Endothelial cell of hepatic sinusoid (primary cell): Measurements from ENCODE around the gene LRRC8B.
"Not testable (repeated sequence)": the region's sequence is repeated elsewhere in the genome, so short reads cannot be mapped to it uniquely, and the experiment has no call there.

Source experiments
- in situ Hi-C: cut with HindIII; loops from 2 replicates; pipeline ENCODE4 v1.10.0; 2017; ENCODE audit warnings: low sequenced_read_pairs

The LRRC8B gene

DNA sequence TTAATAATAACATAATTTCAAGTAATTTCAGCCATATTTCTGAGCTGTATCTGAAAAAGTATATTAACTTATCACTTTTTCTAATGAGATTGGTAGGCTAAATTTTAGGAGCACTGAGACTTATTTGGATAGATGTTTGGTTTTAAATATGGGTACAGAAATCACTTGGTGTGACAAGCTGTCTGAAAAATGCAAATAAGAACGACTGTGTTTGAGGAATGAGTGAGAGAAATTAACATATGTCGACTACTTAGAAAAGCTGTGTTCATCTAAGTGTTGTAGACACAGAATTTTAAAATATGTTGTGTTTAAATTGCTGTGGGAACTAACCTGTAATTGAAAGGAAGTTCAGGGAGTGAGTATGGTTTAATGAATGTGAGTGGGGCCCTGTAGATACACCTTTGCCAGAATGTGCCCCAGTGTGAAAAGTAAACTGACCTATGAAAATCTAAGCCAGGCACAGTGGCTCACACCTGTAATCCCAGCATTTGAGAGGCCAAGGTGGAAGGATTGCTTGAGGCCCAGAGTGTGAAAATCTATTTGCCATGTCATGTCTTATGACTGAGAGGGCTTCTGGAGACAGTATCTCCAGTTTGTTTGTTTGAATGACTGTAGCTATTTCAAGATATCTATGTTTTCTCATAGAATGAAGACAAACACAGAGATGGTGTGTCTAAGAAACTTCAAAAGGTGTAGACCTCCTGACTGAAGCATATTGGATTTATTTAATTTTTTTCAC, 54.5 kb downstream of the LRRC8B start:
- in situ Hi-C loops, result no loop called here

DNA sequence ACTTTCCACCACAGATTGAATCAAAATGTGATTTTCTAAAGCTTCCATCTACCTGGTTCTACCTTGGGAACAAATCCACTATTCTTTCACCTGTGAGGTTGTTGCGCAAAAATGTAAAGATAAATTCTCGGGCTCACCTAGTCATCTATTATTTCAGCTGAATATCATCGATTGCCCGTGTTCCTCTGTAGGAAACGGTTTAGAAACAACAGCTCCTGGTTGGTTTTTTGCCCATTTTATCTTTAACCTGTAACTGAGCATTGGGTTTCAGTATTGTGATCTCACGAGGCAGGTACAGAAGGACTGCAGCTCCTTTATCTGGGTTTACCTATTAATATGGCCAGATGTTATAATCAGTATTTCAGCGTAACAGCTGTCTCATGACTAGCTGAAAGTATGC, 55.4 kb downstream of the LRRC8B start:
- in situ Hi-C loops, result no loop called here

DNA sequence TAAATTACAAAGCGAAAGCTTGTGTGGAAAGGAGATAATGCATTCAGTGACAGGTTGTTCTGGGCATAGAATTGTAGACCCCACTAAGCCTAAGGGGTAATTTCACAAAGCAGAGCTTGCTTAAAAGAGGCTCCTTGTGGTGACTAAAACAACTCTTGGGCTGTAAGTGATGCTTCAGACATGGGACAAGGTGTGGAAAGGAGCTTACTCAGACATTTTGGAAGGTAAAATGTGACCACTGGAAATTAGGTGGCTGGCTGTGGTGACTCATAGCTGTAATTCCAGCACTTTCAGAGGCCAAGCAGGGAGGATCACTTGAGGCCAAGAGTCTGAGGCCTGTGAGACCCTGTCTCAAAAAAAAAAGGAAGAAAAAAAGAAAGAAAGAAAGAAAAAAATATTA, 57.2 kb downstream of the LRRC8B start:
- in situ Hi-C loops, result no loop called here

DNA sequence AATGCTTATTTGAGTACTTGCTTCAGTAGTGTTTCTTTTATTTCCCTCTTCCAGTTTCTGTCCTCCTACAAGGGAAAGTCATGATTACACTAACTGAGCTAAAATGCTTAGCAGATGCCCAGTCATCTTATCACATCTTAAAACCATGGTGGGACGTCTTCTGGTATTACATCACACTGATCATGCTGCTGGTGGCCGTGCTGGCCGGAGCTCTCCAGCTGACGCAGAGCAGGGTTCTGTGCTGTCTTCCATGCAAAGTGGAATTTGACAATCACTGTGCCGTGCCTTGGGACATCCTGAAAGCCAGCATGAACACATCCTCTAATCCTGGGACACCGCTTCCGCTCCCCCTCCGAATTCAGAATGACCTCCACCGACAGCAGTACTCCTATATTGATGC, 57.9 kb downstream of the LRRC8B start:
- in situ Hi-C loops, result no loop called here

DNA sequence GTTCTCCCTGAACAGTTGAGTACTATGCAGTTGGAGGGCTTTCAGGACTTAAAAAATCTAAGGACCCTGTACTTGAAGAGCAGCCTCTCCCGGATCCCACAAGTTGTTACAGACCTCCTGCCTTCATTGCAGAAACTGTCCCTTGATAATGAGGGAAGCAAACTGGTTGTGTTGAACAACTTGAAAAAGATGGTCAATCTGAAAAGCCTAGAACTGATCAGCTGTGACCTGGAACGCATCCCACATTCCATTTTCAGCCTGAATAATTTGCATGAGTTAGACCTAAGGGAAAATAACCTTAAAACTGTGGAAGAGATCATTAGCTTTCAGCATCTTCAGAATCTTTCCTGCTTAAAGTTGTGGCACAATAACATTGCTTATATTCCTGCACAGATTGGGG, 59.6 kb downstream of the LRRC8B start:
- in situ Hi-C loops, result no loop called here

DNA sequence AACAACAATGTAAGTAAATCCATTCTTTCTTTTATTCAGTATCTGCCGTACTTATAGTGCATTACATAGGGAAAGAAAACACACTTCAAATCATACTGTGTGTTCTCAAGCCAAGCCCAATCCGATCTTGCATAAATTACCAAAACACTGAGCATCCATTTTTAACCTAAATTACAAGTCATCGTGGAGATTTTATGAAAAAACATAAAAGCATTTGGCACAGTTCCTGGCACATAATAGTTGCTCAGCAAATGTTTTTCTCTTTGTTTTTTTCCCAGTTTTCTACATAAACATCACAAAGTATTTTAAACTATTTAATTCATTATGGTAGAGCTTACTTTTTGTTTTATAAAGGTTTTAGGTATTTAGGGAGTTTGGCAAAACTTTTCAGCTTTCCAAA, 60.2 kb downstream of the LRRC8B start:
- in situ Hi-C loops, result no loop called here

DNA sequence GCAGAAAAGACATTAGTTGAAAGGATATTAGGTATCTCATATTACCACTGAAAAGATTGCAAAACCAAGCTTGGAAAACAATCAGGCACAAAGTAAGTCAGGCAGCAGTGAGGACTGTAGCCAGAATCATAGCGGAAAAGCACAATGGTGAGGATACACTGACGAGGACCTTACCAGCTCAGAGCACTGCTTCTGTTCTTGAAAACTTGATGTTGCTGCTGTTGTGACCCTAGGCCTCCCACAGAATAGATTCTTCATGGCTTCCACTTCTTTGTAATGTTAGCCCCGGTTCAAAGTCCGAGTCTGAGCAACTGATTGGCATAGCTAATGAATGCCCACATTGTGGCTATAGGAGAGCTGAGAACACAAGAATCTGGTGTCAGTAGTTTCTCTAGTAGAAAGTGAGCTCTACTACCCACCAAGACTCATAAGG, 63.1 kb downstream of the LRRC8B start:
- in situ Hi-C loops, result no loop called here

DNA sequence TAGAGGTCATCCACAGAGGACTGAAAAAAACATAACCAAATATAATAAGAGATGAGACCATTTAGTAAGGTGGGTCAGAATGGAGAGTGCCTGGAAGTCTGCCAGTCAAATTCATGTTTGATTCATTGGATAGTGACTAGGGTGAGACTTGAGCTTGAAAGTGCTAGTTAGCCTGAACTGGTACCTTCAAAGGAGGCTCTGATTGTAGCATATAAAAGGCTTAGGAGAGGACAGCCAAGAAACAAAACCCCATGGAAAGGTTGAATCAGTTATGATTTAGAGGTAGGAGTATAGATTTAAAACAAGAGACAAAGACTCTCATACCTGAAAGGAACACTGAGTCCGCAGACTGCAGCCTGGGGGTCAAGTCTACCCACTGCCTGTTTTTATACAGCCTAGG, 63.9 kb downstream of the LRRC8B start:
- in situ Hi-C loops, result no loop called here

DNA sequence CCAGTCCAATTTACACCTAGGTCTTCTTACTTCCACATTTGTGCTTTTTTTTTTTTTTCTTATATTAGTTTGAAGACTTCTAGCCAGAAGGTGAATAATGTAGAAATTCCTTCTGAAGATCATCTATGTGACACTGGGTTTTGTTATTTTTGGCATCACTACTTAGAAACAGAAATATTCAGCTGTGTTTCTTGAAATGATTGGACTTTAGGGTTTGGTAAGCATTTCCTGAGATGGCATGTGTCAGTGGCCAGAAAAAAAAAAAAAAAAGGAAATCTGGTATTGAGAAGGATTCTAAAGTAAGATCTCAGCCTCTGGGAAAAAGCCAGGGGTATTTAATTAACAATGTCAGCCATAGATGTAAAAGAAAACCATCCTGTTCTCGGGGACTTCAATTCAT, 64.9 kb downstream of the LRRC8B start:
- in situ Hi-C loops, result no loop called here

DNA sequence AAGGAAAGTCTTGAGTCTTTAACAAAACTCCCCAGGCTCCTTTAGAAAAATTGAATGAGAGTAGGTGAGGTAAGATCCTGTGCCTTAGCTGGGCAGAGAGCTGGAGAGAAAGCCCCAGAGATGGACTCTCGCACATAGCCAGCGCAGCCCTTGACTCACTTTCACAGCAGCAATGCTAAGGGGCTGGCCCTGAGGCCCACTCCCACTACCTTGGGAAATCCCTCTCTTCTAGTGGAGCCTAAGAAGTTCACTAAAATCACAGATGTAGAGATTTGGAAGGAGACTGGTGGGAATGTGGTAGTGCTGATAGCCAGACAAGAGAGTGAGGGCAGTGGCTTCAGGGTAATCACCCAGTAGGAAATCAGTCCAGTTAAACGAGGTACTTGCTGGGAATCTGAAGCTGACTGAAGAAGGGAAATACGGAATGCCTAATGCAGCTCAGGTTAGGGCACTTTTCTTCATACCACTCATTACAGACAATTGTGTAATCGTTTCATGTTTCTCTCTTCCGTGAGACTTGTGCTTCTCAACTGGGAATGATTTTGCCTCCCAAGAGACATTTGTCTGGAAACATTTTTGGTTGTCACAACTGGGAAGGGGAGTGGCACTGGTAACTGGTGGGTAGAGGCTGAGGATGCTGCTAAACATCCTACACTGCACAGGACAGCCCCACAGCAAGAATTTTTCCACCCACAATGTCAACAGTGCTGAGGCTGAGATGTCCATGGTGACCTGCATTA, 65.9 kb downstream of the LRRC8B start:
- in situ Hi-C loops, result no loop called here

DNA sequence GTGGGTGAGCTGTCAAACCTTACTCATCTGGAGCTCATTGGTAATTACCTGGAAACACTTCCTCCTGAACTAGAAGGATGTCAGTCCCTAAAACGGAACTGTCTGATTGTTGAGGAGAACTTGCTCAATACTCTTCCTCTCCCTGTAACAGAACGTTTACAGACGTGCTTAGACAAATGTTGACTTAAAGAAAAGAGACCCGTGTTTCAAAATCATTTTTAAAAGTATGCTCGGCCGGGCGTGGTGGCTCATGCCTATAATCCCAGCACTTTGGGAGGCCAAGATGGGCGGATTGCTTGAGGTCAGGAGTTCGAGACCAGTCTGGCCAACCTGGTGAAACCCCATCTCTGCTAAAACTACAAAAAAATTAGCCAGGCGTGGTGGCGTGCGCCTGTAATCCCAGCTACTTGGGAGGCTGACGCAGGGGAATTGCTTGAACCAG, 68.3 kb downstream of the LRRC8B start:
- in situ Hi-C loops, result not testable (repeated sequence)

DNA sequence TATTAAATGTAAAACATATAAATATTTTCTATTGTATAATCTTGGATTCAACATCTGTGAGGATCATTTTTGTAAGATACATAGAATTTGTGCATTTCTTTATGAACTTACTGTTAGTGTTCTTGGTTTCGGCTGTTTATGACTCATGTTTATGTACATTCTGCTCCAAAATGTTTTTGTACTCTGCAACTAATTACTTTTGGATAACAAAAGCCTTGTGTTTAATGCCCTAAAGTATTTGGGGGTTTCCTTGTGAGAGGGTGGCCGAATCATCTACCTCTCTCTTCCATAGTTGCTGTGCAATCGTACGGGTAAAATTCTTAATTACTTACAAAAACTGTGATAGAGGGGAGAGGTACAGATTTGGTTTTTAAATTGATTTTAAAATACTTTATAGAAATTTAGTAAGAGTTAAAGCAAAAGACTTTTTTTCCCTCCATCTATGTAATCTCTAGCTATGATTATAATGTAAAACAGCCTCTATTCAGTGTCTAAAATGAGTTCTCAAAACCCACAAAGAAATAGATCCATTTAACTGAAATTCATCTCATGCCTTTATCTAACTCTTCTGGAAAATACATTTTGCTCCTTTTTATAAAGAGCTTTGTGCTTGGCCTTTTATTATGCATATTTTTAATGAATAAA, 69.6 kb downstream of the LRRC8B start:
- in situ Hi-C loops, result no loop called here

DNA sequence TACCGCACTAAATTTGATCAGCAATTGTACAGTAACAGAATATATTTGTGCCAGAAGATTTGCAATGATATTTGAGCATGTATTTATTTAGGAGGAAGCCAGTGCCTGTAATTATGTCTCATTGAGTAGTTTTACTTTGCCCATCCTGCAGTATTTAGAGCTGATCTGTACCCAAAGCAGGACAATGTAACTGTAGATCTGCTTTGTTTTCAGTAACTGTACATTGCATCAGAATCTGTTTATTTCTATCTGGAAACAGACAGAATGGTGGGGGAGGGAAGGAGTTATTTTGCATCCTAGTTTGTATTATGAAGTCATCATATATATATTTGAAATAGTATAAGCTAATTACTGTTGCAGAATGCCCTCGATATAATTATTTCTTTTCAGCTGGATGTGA, 72.1 kb downstream of the LRRC8B start:
- in situ Hi-C loops, result no loop called here

DNA sequence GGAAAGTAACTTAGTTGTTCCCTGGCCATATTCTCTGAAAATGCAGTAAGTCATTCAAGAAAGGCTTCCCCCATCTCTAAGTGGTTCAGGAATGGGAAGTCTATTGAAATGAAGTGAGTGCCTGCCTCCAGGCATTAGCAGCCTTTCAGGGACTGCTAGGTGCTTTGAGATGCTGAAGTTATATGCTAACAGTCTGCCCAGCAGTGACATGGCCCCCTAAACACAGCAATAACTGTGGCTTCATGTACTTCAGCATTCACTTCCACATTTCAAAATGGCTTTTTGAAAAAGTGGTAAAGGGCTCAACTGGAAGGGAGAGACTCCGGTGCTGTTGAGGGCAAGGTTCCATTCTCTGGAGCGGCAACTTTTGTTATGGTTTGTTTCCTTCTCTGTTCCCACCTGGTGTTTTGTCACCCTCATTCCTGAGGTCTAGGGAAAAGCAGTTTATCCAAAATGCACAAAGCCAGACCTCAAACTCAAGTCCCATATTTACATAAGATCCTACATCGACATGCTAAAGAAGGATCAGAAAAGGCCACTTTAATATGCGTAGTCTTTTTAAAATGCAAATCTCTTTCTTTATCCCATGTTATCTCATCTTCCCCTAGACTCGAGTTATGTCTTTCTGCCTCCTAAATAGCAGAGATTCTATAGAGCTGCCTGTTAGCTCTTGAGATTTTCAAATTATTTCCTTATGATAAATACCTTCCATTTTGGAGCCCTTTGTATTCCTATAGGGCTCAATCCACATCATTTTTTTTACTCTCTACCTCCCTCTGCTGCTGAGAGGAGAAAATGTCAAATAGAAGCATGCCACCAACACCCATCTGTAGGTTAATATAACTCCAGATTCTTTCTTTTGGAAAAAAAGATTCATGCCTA, 74.1 kb downstream of the LRRC8B start:
- in situ Hi-C loops, result no loop called here

DNA sequence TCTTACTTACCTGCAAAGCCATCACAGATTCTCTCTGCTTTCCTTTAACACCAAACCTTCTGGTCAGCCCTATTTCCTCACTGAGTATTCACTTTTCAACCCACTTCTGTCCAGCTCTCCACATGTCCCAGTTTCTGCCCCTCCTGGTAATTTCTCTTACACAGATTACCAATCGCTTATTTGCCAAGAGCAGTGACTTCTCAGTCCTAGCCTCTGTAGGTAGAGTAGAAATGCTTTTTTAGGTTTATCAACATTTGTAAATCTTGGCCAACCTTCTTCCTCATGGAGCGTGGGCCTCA, 74.7 kb downstream of the LRRC8B start:
- in situ Hi-C loops, result no loop called here

DNA sequence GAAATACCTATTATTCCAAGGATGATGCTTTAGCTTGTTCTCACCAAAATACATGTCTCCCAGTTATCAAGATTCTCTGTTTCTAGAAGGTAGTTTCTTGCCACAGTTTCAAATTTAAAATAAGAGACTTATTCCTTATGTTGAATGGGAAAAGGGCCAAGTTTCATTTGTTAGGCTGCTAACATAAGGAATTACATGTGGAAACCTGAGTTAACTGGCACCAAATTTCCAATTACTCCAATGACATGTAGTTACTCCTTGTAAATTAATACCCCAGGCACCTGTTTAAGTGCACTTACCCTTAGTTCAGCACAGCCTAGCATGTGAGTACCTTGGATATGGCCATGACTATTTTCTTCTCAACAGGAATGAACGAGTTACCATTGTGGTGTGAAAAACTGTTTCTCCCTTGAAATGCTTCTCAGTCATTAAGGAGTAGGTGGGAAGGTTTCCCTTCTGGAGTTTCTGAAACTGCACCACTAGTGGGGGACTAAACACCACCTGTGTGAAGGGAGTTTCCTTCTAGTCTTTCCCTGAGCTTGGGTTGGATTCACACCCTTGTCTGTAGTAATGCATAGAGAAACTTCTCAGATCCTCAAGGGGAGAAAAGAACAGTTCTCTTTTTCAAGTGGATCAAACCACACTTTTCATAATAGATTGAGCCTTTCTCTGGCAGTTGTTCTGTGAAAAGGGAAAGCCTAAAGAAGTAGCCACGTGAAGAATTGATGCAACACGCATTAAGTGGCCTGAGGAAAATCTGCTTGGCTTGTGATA, 76.0 kb downstream of the LRRC8B start:
- in situ Hi-C loops, result loop anchor here (5.0 kb wide), 1 partner anchor 88 kb away; no protein-coding TSS in a partner anchor

DNA sequence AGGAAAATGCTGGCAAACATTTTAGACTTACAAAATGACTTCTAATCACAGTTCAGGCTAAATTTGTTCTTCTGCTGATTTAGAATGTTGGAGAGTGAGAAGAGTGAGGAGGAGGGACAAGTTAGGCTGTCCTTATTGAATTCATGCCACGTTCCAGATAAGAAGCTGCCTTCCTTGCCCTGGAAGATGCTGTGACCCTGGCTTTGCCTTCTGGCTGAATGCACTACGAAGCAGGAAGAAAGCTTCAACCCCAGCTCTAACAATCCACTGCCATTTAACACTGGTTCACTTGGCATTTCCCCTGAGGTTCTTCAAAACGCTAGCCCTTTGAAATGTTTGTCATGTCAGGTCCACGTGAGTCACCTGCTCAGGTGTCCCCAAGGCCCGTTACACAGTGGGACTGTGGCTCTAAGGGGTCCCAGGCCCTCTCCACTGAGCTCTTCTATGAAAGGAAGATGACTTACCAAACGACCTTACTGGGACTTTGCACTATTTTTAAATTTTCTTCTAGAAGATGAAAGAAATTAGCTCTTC, 78.3 kb downstream of the LRRC8B start:
- in situ Hi-C loops, result loop anchor here (5.0 kb wide), 1 partner anchor 91 kb away; no protein-coding TSS in a partner anchor

DNA sequence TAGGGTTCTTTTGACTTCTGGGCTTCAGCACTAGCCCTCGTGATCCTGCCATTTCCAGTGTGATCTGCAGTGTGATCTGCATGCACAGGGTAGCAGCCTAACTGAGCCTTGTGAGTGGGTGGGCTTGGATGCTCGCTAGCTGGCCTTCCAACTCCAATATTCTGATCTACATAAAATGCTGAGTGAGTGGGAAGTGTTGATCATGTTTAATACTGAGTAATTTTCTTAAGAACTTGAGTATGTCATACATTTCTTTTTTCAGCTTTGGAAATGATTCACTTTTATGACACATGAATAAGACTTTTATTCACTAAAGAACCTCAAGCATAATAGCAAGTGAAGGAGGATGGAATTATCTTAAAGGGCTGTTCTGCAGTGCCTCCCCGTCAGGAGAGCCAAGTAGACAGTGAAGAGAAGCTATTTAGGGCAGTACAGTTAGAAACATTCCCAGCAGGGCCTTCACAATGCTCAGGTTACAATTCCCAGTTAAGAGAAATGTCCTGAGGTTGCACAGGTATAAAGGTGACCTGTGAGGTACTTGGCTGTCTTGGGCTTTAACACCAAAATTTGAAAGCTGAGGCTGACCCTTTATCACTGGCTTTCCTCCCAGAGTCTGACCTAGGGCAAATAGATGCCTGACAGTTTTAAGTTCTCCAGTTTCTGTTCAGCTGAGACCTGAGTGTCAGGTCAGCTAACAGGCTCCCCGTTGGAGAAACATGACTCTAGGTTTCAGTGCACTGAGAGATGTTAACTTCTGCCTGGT, 79.2 kb downstream of the LRRC8B start:
- in situ Hi-C loops, result loop anchor here (5.0 kb wide), 1 partner anchor 92 kb away; no protein-coding TSS in a partner anchor

DNA sequence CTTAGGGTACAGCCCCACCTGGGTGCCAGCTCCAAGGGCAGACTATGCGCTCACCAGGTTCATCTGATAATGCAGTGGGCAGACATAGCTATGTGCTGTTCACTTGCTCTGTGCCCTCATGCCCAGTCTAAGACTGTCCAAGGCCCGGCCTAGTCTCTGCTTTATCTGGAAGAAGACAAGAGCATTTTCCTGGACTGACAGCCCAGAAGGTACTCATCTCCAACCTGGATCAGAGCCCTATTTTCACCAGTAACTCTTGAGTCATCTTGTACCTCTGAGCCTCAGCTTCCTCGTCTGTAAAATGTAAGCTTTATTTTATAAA, 79.7 kb downstream of the LRRC8B start:
- in situ Hi-C loops, result loop anchor here (5.0 kb wide), 1 partner anchor 92 kb away; no protein-coding TSS in a partner anchor
